Upper lobe of left lung (tissue), 4 donors: ENCODE data around the gene TMEM135.

Source experiments
- POLR2A ChIP-seq, 4 donors: fragments of 450-650 bp; IDR thresholded peaks; one replicate each; pipeline ENCODE4 v1.5.1; 2016 to 2017; ENCODE audit warnings: antibody characterized with exemption in 4 of 4, mild to moderate bottlenecking in 2 of 4
- TF ChIP-seq, protein P1 (sequence below), 6 experiments: fragments of 450-650 bp in 4 of 6; fragments of 200-600 bp in 2 of 6; sonication (generic) in 2 of 6; IDR thresholded peaks; one replicate each; pipeline ENCODE4 v1.5.1; 2016 to 2019; ENCODE audit warnings: antibody characterized with exemption in 6 of 6

GRCh38 chr11:87280143-87280542 is 242.4 kb downstream of the TMEM135 start:
- TF ChIP-seq POLR2A (IDR thresholded peaks at IDR 0.05), result no peak
- TF ChIP-seq, protein P1, sequence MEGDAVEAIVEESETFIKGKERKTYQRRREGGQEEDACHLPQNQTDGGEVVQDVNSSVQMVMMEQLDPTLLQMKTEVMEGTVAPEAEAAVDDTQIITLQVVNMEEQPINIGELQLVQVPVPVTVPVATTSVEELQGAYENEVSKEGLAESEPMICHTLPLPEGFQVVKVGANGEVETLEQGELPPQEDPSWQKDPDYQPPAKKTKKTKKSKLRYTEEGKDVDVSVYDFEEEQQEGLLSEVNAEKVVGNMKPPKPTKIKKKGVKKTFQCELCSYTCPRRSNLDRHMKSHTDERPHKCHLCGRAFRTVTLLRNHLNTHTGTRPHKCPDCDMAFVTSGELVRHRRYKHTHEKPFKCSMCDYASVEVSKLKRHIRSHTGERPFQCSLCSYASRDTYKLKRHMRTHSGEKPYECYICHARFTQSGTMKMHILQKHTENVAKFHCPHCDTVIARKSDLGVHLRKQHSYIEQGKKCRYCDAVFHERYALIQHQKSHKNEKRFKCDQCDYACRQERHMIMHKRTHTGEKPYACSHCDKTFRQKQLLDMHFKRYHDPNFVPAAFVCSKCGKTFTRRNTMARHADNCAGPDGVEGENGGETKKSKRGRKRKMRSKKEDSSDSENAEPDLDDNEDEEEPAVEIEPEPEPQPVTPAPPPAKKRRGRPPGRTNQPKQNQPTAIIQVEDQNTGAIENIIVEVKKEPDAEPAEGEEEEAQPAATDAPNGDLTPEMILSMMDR (IDR thresholded peaks at IDR 0.05), result no peak
